DMS 273 treated with DMSO at 0.1 percent for 48 hours (cell line): ENCODE data around the gene LSM2.

Source experiments
- DNase-seq: peaks from one replicate; lab custom pipeline; 2025; lab: John Stamatoyannopoulos, UW

The LSM2 gene

DNA sequence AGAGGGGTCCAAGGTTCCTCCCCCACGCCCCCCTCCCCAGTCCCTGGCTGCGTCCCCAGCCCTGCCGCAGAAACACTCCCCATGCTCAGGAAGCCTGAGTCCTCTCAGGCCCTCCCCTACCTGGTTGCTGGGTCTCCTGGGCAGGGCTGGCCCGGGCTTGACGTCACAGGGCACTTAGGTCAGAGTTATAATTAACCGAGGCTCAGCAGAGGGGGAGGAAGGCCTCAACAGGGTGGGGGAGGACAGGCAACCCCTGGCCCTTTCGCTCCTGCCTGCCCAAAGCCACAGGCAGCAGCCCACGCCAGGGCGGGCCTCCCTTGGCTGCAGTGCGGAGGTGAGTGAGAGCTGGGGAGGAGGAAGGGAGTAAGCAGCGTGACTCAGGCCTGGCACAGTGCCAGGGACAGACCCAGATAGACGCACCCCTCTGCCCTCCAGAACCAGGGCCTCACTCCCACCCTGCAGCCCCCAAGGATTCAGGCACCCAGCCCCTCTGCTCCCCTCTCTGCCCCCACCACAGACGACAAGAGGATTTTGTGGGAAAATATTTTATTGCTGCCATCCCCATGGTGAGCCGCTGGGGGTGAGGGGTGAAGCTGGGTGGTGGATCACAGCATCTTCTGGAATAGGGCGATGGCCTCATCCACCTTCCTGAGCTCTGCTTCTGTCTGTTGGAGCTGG, 29.6 kb downstream of the LSM2 start, which contains the start of gene VWA7:
Gene VWA7, minus strand, starts transcription at position 340 of the 678 bp plus-strand sequence. CDS start 549 bp downstream, outside the sequence.
- peak; percentile 27 for DNase-seq

DNA sequence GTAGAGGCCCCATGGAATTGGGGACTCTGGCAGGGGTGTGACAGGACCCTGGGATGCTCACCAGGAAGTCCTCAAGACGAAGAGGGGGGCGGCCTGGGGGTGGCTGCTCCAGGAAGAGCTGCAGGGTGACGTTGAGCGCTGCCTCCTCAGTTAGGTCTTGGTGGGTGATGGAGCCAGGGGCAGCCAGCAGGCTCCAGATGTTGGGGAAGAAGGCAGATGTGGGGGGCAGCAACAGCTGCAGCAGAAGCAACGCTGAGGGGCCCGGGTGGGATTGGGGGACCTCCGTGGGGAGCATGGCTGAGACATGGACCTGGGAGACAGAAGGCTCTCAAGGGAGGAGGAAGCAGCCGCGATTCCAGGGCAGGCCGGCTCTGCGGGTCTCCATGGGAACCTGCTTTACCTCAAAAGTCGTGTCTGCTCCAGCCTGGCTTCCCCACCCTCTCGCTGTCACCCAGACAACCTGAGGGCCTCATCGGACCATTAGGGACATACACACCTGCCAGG, 30.2 kb downstream of the LSM2 start:
- DNase-seq: peak; percentile 11

DNA sequence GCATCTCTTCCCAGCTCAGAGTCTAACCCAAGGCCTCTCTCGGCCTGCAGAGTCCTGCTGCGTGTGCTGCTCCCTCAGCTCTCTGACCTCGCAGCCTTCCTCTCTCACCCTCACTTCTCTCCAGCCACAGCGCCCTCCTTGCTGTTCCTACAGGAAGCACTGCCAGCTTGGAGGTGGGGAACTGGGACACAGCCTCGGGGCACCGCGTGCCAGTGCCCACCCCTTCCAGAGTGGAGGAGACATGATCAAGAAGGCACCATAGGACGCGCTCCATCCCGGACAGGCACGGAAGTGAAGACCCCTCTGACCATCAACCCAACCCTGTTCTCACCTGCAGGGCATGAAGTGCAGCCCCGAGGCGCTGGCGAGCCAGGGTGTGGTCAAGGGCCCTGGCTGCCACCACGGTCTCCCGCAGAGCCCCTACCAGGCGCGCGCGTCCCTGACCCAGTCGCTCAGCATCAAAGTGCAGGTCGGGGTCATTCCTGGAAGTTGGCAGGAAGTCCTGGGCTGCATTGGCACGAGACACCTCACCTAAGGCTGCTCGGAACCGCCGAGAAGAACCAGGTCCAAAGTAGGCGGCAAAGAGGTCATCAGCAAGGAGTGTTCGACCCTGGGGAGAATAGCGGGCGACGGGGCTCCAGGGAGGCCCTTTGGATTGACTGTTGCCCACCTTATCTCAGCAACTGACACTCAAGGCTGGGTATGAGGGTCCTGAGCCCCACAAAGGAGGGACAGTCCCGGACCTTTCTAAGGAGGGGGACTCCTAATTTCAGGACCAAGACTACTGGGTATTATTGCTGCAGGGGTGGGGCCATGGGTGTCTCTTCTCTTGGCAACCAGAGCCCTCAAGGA, 30.9 kb downstream of the LSM2 start:
- DNase-seq: no peak

DNA sequence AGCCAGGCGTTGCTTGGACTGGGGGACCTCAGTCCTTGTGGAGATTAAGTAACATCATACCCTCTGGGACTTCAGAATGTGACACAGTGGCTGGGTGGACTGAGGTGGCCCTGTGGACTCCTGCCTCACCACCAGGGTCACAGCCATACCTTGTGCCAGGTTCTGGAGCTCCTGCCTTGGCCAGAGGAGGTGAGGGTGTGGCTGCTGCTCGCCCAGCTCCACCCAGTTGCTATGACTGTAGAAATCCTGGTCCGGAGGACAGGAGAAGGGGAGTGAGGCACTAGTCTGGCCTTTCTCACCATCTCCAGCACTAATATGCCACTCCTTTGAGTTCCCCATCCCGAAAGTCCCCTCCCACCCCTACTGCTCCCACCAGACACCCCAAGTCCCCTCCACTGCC, 31.6 kb downstream of the LSM2 start:
- no peak for DNase-seq

DNA sequence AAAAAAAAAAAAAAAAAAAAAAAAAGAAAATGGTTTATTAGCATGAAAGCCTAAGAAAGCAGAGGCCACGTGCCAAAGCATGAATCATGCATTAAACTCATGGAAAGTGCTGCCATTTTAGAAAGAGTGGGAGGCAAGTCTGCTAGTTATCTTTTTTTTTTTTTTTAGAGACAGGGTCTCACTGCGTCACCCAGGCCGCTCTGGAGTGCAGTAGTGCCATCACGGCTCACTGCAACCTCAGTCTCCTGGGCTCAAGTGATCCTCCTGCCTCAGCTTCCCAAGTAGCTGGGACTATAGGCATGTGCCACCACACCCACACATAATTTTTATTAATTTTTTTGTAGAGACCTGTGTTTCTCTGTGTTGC, 34.8 kb downstream of the LSM2 start:
- no peak for DNase-seq

DNA sequence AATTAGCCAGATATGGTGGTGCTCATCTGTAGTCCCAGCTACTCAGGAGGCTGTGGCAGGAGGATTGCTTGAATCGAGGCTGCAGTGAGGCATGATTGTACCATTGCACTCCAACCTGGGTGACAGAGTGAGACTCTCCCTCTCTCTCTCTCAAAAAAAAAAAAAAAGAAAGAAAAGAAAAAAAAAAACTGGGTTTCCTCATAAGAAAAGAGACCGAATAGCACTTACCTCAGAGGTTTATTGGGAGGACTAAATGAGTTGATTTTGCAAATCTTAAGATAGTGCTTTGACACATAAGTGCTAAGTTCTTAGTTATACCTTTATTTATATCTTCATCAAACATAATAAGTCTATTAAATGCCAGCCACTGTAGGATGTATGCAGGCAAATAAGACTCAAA, 35.9 kb downstream of the LSM2 start:
- no peak for DNase-seq

DNA sequence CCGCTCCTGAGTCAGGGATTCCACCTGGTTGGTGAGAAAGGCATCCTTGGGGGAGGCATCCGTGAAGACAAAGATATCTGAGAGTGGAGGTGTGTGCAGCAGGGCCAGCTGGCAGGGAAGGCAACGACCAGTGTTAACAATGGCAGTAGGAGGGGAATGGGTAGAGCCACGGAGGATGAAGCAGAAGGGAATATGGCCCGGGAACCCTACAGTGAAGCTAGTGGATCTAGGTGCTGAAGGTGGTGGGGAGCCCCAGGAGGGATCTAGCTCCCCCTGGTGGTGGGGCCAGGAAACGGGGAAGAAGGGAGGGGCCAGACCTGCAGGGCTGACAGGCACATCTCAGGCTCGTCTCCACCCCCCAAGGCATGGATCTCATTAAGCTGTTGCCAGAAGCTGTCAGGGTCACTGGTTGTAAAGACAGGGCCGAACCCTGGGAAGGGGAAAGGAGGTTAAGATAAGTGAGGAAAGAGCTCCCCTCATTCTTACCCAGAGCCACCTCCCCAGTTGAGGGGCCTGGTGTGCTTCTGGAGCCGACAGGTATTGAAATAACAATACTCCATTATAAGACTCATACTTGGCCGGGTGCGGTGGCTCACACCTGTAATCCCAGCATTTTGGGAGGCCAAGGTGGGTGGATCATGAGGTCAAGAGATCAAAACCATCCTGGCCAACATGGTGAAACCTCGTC, 36.9 kb downstream of the LSM2 start:
- DNase-seq: peak; percentile 29

DNA sequence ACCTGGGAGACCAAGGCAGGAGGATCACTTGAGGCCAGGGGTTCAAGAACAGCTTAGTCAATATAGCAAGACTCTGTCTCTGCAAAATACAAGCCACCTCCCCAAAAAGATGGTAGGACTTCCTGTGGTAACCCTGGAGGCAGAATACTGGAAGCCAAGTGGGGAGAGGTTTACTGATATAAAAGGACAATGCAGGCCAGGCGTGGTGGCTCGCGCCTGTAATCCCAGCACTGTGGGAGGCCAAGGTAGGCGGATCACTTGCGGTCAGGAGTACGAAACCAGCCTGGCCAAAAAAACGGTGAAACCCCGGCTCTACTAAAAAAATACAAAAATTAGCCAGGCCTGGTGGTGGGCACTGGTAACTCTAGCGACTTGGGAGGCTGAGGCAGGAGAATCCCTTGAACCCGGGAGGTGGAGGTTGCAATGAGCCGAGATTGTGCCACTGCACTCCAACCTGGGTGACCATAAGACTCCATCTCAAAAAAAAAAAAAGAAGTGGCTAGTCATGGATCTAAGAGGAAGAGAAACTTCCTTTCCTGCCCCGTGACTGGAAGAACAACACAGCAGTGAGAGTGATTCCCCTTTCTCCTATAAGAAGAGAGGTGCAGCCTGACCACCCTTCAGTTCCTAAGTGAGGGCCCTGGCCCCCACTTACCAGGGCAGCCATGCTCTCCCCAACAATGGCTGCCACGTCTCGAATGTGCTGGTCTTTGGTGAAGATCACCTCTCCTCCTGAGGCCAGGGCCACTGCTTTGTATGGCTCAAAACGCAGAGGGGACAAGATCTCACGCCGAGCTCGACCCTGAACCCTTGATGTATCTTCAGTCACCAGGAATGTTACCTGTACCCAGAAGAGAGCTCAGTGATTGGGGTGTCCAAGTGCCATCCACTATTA, 38.2 kb downstream of the LSM2 start:
- no peak for DNase-seq

DNA sequence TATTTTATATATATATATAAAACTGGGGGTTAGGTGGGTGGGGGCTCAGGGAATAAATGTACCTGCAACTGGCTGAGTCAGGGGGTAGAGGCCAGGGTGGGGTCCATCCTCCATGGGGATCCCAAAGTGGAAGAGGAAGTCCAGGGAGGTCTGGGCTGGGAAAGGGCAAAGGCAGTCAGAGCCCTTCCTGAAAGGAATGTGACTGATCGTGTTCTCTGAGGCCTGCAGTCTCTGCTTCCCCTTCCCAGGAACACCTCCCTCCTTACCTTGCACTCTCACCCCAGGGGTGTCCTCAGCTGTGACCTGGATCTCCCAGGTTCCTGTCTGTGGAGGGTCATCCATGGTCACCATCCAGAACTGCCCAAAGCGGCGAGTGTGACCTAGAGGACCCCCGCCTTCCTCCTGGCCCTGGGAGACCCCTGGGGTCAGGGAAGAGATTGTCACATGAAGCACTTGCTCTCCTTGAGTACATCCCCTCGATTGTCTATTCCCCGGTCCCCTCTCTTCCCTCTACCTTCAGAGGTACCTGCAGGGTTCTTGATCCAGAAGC, 39.6 kb downstream of the LSM2 start:
- DNase-seq: no peak

DNA sequence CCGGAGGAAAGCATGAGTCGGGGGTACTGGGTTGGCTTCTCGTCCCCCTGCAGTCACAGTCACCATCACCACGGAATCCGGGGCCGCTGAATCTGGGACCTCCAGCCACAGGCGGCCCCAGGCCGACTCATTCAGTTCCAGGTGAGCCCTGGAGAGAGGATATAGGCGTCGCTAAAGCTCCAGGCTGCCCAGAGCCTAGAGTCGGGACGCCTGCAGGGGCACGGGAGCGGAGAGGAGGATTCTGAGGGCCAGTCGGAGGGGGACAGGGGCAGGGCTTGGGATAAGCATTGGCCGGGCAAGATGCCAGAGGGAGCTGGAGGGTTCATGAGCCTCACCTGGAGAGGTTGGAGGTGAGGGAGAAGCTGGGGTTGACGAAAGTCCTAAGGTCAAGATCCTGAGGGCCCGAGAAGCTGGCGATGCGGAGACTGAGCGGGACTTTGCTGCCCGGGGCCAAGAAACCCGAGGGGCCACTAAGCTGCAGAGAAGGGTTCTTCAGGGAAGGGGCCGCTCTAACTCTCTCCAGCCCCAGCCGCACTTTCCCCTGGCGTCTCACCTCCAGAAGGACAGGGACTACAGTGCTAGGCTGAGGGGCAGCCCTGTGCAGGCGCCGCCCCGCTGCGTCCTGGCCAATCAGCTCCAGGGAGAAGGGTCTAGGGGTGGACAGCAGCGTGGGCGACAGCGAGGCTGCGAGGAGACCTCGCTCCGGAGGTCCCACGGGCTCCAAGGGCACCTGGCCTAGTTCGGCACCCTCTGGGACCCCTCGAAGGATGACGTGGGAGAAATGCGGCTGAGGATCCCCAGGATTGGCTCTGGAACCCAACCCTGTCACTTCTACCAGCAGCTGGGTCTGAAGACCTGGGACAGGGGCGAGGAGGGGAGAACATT, 40.6 kb downstream of the LSM2 start:
- DNase-seq: no peak

DNA sequence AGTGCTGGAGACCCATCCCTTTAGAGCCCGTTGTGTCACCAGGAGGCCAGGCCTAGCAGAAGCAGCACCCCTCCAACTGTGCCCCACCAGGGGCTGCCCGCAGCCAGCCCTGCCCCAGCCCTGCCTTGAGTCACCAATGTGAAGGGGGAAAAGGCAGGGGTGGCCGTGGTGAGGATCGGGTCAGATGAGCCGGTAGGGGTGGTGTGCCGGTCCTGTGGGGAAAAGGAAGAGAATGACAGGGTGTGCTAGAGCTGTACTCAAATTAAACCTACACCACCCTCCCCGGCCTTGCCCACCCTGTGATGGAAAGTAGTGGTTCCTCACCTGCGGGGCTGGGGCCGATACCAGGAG, 41.2 kb downstream of the LSM2 start:
- DNase-seq: no peak

DNA sequence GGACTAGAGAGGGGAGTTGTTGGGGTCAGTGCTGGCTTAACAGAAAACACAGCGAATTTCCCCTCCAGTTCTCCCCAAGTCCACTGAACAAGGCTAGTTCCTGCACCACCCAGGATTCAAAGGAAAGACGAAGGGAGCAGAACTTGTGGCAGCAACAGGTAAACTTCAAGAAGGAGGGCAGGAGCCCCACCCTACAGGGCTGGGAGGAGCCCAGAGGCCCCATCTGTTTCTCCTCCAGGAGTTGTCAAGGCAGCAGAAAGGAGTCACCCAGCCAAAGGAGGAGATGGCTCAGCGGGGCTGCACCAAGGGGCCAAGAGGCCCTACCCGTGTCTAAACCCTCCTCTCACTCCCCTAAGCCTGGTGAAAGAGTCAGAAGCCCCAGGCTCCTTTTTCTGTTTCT, 42.6 kb downstream of the LSM2 start:
- no peak for DNase-seq

DNA sequence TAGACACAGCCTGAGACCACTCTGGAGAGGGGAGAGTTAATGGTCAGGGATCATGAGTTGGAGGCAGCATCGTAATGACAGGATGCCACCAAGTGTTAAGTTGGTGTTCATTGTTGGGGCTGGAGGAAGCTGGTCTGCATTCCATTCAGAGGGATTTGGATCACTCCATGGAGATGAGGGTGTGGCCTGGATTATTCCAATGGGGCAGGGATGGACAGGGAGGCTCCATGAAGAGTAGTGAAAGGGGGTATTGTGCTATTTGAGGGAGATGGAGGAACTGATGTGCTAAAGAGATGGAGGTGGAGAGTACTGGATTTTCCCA, 43.2 kb downstream of the LSM2 start:
- no peak for DNase-seq

DNA sequence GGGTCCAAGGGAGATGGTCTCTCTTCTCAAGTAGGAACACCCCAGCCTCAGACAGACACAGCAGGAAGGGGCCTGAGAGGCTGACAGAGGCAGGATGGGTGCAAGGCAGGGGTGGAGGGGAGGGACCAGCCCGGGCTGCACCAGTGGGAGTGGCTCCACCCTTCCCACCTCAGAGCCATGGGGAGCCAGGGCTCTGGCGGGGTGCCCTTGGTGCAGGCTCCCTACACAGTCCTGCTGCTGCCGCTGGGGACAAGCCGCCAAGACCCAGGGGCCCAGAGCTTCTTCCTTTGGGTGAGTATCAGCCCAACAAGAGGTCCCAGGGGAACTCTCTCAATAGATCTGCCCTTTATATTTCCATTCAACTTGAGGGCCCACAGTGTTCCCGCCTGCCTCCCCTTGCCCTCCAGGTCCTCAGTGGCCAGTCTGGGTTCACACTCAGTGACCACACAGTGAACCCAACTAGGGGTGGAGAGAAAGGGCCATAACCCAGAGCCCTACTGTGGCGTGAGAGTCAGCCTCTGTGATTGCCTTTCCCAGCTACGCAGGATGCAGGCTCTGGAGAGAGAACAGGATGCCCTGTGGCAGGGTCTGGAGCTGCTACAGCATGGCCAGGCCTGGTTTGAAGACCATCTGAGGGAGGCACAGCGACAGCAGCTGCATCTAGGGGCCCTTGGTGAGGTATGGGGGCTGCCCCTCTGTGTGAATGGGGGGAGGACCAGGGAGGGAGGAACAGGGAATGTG, 43.7 kb downstream of the LSM2 start:
- no peak for DNase-seq

DNA sequence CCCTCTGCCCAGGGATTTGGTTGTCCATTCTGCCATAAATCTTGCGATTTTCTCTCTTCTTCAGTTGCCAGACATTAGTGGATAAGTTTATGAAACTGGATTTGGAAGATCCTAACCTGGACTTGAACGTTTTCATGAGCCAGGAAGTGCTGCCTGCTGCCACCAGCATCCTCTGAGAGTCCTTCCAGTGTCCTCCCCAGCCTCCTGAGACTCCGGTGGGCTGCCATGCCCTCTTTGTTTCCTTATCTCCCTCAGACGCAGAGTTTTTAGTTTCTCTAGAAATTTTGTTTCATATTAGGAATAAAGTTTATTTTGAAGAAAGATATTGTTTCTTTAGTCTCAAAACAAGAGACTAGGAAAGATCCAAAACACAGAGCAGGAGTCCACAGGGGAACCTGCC, 44.4 kb downstream of the LSM2 start, which contains the start of gene SAPCD1:
Gene SAPCD1, plus strand, starts transcription at position 301 of the 400 bp plus-strand sequence. CDS start 399 bp downstream, outside the sequence.
- DNase-seq: no peak

DNA sequence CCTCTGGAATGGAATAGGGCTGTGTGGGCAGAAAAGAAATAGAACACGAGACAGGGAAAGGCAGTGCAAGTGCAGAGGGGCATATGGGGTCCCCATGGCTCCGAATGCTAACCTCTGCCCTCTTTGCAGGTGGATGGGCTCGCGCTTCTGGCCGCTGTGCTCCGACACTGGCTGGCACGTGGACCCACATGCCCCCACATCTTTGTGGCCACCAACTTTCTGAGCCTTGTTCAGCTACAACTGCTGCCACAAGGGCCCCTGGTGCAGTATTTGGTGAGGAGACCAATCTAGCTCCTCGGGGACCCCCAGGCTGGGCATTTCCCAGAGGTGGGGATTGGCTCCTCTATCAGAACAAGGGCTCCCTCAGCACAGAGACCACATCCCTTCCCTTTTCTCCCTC, 45.4 kb downstream of the LSM2 start:
- DNase-seq: no peak

DNA sequence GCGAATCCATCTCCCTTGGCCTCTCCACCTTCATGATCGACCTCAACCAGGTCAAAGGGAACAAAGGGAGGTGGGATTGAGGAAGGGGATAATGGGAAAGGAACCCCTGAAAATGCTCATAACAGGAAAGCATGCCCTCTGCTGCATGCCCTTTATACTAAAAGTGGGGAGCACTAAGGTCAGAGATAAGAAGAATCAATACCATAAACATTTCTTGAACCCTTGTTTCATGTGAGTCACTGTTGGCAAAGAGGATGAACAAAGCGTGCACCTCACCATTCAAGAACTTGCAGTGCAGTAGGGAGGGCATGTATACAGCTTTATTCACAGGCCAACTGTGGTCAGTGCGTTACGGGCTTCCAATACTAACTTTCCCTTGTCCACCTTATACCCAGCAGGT, 46.0 kb downstream of the LSM2 start:
- DNase-seq: no peak

DNA sequence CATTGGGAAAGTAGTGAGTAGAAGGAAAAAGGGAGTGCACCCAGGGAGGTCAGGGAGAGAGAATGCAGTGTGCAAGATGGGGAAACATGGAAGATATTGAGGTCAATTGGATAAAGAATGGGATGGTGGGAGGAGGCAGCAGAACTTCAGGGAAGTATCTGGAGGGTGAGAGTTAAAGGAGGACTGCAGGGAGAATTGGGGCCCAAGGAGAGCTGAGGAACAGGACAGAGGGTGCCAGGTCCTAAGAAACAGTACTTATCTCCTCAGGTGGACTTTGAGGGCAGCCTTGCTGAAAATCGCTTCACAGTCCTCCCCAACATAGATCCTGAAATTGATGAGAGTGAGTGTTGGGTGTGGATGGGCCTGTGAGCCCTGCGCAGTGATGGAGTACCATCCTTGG, 48.5 kb downstream of the LSM2 start:
- no peak for DNase-seq

DNA sequence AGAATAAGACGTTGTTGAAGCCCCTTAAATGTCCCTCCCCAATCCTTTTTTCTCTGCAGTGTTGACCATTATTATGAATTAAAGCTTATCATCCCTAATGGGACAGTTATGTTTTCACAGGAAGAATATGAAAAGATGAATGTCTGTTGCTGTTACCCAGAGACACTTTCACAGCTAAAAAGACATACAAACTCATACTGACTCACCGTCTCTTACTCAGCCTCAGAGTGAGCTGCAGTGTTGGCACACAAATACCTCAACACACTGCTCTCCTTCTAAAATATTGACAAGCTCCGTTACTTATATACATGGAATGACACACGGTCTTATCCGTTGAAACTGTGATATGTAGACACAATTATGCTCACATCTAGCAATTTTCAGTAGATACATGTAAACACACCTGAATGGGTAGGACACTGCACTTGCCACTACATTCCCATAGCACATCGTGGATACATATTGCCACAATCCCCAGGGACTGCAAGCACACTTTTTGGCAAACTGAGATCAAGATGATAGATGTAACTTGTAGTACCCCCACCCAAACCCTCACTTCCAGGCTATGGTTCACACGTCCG, 53.9 kb downstream of the LSM2 start:
- DNase-seq: no peak
